Pancreas (tissue), 10 donors: Measurements from ENCODE around the gene PLCB1. TPM values are rescaled to one million over a fixed set of nuclear protein-coding genes. Genes with fewer than 3 reads are reported as not detected.

Experiments used
- ATAC-seq, 4 donors: fragments of 200-7000 bp; cut with Tn5 transposase; one replicate each; pipeline versions ENCODE4 v1.8.0 to v1.9.1; 2020; ENCODE audit warnings: mild to moderate bottlenecking in 4 of 4, moderate library complexity in 4 of 4
- DNase-seq, 6 donors: peaks; one replicate each; pipeline ENCODE4 v3.0.0-alpha.2; 2020
- FAIRE-seq: peaks from 2 replicates; lab custom pipeline; 2012; peaks lifted over from hg19 to GRCh38; lab: Jason Lieb, UNC
- H3K27ac ChIP-seq, 4 donors: fragments of 200-600 bp; sonication (generic); 1 replicate in 3 of 4; 2 replicates in 1 of 4; pipeline versions ENCODE4 v1.5.0 to v1.8.0; 2020
- H3K27me3 ChIP-seq, 4 donors: fragments of 200-600 bp; one replicate each; pipeline ENCODE4 v1.8.0; 2021
- H3K36me3 ChIP-seq, 3 donors: fragments of 200-600 bp; sonication (generic) in 1 of 3; one replicate each; pipeline versions ENCODE4 v1.5.0 to v1.8.0; 2020 to 2021
- H3K4me1 ChIP-seq, 3 donors: fragments of 200-600 bp; one replicate each; pipeline ENCODE4 v1.8.0; 2021
- H3K4me3 ChIP-seq, 4 donors: fragments of 200-600 bp; sonication (generic) in 2 of 4; one replicate each; pipeline versions ENCODE4 v1.5.0 to v1.8.0; 2020 to 2021
- H3K9me3 ChIP-seq, 4 donors: fragments of 200-600 bp; one replicate each; pipeline ENCODE4 v1.8.0; 2021
- WGBS, 2 donors: extraction: QIAGEN DNeasy Blood & Tissue Kit; methylation state at CpG; one replicate each; pipeline ENCODE4 v1.1.7; 2013; 5-methylcytosine and 5-hydroxymethylcytosine counted together
- intact Hi-C, 3 donors: fragments of 100-400 bp; cut with DNase I; formaldehyde crosslinking; loops; one replicate each; pipeline versions ENCODE4 v1.11.1 to v1.14.2; 2022
- polyA plus RNA-seq, 2 donors: library from polyadenylated mRNA; stranded (reverse); fragments of 200-250 nt; gene quantifications; one replicate each; pipeline ENCODE4 v1.2.3, GENCODE V29; 2013
- total RNA-seq, 6 donors: library from RNA; stranded (reverse); fragmentation: NEBNext Ultra II Directional in 4 of 6; extraction: Animal tissue kit (Norgen Biotek cat#: 25700) in 4 of 6; gene quantifications; one replicate each; pipeline versions ENCODE4 v1.2.1 to v1.2.4, GENCODE V29; 2021 to 2023
- TF ChIP-seq, protein P1 (sequence below), 4 donors: fragments of 200-600 bp; sonication (generic) in 3 of 4; IDR thresholded peaks; one replicate each; pipeline versions ENCODE4 v1.5.0 to v1.8.0; 2021; ENCODE audit warnings: antibody characterized with exemption in 4 of 4
- donor health status: healthy with polysubstance abuse.
- donor health status: DM: no; HTN: no; CAD: no; lungs with moderate emphysema.
- donor health status: DM: no; HTN: no; CAD: no.
- donor health status: control.
- donor health status: control.
- donor health status: Bipolar disorder and iron deficiency.
- donor health status: DM: yes; HTN: yes; CAD: no.
- donor health status: DM: no; HTN: no; CAD: no.
- donor health status: DM: no; HTN: no; CAD: no.
- donor health status: DM: yes; HTN: yes; CAD: no.

PLCB1 gene
- total and polyA plus RNA-seq, 8 donors = 4.5 to 18.7 (median 13.7) TPM

DNA sequence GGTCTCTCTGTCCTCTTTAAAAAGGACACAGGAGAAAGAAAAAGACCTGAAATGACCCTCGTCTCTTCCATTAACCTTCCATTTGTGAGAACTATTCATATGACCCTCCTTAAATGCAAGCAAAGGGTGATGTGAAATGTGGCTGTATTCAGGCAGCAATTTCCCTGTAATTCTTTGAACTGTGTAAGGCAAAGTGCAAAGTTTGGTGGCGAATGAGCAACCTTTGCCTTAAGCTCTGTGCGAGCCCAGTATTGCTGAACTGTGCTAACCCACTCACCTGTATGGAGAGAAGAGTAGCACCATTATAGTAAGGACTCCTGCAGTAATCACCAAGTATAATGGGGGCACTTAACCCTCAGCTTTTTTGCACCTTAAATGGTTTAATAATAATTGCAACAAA, 223.4 kb downstream of the PLCB1 start:
- intact Hi-C loops = no loop called here
- no peaks in the 10 kb centered on the region for H3K27me3 ChIP-seq
- H3K4me3 ChIP-seq = no peak overlapping the region
- ATAC-seq (no peak), FAIRE-seq (no peak), DNase-seq (no peak)
- no peaks in the 10 kb centered on the region for H3K4me1 ChIP-seq
- H3K27ac ChIP-seq = no peak overlapping the region
- WGBS, 2 donors = 77 to 86% methylated on average over 3 of the region's 3 CpGs
- TF ChIP-seq, protein P1, sequence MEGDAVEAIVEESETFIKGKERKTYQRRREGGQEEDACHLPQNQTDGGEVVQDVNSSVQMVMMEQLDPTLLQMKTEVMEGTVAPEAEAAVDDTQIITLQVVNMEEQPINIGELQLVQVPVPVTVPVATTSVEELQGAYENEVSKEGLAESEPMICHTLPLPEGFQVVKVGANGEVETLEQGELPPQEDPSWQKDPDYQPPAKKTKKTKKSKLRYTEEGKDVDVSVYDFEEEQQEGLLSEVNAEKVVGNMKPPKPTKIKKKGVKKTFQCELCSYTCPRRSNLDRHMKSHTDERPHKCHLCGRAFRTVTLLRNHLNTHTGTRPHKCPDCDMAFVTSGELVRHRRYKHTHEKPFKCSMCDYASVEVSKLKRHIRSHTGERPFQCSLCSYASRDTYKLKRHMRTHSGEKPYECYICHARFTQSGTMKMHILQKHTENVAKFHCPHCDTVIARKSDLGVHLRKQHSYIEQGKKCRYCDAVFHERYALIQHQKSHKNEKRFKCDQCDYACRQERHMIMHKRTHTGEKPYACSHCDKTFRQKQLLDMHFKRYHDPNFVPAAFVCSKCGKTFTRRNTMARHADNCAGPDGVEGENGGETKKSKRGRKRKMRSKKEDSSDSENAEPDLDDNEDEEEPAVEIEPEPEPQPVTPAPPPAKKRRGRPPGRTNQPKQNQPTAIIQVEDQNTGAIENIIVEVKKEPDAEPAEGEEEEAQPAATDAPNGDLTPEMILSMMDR (IDR thresholded peaks at IDR 0.05) = no peak
- no peaks in the 10 kb centered on the region for H3K36me3 ChIP-seq
- H3K9me3 ChIP-seq = no peaks in the 10 kb centered on the region

DNA sequence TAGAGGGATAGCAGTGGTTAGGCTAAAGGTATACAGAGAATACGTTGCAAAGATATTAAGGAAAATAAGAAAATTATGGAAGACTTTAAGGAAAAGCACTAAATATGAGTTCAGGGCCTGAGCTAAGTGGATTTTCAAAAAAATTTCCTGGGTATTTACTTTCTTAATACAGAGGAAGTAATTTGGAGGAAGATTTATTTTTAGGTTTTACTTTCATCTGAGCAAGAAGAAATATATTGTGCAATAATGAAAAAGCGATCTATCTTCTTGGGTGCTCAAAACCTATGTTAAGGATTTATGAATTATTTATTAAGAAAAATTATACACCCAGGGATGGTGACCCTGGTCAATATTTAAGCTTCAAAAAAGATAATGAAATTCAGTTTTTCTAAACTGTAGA, 224.7 kb downstream of the PLCB1 start:
- TF ChIP-seq, protein P1 (IDR thresholded peaks at IDR 0.05) = no peak
- DNase-seq = no peak
- Histone ChIP-seq H3K9me3 (no peaks in the 10 kb centered on the region), H3K36me3 (no peaks in the 10 kb centered on the region), H3K27ac (no peak overlapping the region), H3K27me3 (no peaks in the 10 kb centered on the region), H3K4me3 (no peak overlapping the region), H3K4me1 (peaks cover 0 to 6% (median 0%) of the 10 kb centered on the region in 3 donors)
- intact Hi-C loops = no loop called here
- ATAC-seq = no peak
- FAIRE-seq = peak; percentile 34
- 88 to 90% methylated on average over 2 of the region's 2 CpGs for WGBS, 2 donors

DNA sequence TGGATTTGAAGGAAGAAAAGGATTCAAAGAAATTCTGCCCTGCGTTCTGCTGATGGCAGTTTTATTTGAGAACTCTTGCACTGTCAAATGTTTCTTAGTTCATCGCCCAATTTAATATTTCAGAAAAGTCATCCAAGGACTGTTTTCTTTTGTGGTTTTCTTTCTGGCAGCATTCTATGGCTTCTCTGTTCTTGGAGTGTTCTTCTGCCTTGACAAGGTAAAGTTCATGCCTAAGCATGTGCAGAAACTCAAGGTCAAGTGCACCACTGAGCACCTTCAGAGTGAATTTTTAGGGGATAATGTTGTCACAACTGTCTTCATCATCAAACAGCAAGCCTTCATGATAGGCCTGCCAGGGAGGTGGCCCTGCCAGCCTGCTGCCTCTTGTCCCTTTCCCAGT, 225.6 kb downstream of the PLCB1 start:
- H3K27me3 ChIP-seq = no peaks in the 10 kb centered on the region
- DNase-seq (no peak), ATAC-seq (no peak), FAIRE-seq (no peak)
- WGBS, 2 donors = 93 to 97% methylated on average over 2 of the region's 2 CpGs
- intact Hi-C loops = no loop called here
- H3K4me1 ChIP-seq = peaks cover 0 to 12% (median 5%) of the 10 kb centered on the region in 3 donors
- no peak overlapping the region for H3K4me3 ChIP-seq
- no peaks in the 10 kb centered on the region for H3K9me3 ChIP-seq
- no peak overlapping the region for H3K27ac ChIP-seq
- TF ChIP-seq, protein P1 (IDR thresholded peaks at IDR 0.05) = no peak
- H3K36me3 ChIP-seq = no peaks in the 10 kb centered on the region

DNA sequence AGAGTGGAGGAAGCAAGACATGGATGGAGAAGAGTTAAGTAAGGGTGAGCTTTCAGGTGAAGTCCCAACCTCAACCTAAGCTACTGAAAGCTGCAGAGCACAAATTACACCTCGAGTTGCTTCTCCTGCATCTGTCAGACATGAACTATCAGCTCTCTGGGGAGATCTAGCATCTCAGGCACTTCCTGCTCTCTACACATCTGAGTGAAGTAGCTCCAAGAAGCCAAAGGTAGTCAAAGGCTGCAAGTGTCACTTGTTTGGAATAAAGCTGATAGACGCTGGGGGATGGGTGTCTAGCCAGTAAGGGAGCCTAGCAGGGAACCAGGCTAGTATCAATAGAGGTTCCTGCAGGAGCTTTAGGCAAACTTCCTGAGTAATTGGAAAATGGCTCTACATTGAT, 228.0 kb downstream of the PLCB1 start:
- Histone ChIP-seq H3K27ac (no peak overlapping the region), H3K4me3 (no peak overlapping the region), H3K36me3 (no peaks in the 10 kb centered on the region), H3K9me3 (no peaks in the 10 kb centered on the region), H3K27me3 (no peaks in the 10 kb centered on the region), H3K4me1 (peaks cover 0 to 12% (median 5%) of the 10 kb centered on the region in 3 donors)
- DNase-seq = no peak
- TF ChIP-seq, protein P1 (IDR thresholded peaks at IDR 0.05) = no peak
- FAIRE-seq = no peak
- intact Hi-C loops = no loop called here
- peak in 1 of 4 donors; percentile 30 for ATAC-seq
- 52 to 68% methylated on average over 2 of the region's 2 CpGs for WGBS, 2 donors

DNA sequence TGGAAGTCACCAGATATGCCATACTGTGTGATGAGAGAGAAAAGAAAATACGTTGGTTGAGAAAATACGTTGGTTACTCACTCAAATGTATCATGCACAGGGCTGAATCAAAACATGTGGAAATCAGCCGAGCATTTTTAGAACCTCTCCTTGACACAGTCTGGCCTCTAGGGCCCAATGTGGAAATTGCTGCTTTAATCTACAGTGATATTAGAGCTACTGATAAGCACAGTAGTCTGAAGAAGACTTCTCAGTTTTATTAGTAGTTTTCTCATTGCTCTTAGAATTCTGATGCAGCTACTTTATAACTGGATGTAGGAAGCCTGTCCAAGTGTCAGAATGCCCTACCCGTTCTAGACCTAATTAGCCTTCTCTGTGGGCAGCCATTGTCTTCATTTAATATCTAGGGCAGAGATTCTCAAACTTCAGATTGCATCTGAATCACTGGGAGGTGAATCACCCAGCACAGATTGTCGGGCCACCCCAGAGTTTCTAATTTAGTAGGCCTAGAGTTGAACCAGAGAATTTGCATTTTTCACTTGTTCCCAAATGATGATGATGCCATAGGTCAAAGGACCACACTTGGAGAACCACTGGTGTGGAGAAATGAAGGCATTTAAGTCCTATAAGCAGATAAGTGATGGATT, 229.1 kb downstream of the PLCB1 start:
- H3K36me3 ChIP-seq = no peaks in the 10 kb centered on the region
- TF ChIP-seq, protein P1 (IDR thresholded peaks at IDR 0.05) = peak in 1 of 4 donors; percentile 14
- DNase-seq (no peak), ATAC-seq (peak; percentile 81 to 94 (median 90)), FAIRE-seq (no peak)
- no peaks in the 10 kb centered on the region for H3K27me3 ChIP-seq
- H3K4me1 ChIP-seq = peaks cover 0 to 14% (median 5%) of the 10 kb centered on the region in 3 donors
- H3K4me3 ChIP-seq = no peak overlapping the region
- 39 to 50% methylated on average over 5 of the region's 5 CpGs for WGBS, 2 donors
- no peaks in the 10 kb centered on the region for H3K9me3 ChIP-seq
- intact Hi-C loops = no loop called here
- no peak overlapping the region for H3K27ac ChIP-seq
